Germinal center (tissue), 1 donor: ENCODE results near the gene CX3CL1.

Experiments used
- DNase-seq: peaks from one replicate; pipeline ENCODE4 v3.0.0; 2012; ENCODE audit warnings: mixed read lengths, low spot score

Gene CX3CL1

DNA sequence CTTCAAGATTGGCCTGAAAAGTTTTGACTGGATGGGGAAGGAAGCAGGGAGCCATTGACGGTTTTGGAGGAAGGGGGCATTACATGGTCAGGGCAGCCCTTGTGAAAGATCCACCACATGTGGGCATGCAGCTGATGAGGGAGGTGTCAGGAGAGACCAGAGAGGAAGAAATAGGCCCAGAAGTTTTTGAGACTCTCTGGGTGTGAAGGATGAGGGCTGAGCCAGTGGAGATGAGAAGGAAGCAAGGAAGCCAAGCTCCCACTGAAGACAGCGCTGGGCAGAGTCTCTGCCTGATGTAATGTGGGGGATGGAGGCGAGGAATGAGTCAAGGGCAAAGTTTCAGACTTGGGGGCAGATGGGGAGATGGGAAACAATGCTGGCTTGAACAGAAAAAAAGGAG is 32.8 kb downstream of the CX3CL1 start:
- no peak for DNase-seq

DNA sequence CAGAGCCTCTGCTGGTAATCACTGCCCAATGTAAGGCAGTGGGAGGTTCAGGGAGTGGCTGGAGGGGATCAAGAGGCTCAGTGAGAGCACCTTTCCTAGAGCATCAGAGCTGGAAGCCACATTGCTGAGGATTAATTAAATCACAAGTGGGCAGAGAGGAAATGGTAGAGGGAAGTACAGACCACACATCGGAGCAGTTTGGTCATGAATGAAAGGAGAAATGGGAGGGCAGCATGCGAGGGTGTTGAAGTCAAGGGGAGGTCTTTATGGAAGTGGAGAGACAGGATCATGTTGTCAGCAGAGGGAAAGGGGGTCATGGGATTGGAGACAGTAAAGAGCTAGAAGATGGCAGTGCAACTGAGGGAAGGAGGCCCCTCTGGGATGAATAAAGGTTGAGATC is 34.6 kb downstream of the CX3CL1 start:
- no peak for DNase-seq

DNA sequence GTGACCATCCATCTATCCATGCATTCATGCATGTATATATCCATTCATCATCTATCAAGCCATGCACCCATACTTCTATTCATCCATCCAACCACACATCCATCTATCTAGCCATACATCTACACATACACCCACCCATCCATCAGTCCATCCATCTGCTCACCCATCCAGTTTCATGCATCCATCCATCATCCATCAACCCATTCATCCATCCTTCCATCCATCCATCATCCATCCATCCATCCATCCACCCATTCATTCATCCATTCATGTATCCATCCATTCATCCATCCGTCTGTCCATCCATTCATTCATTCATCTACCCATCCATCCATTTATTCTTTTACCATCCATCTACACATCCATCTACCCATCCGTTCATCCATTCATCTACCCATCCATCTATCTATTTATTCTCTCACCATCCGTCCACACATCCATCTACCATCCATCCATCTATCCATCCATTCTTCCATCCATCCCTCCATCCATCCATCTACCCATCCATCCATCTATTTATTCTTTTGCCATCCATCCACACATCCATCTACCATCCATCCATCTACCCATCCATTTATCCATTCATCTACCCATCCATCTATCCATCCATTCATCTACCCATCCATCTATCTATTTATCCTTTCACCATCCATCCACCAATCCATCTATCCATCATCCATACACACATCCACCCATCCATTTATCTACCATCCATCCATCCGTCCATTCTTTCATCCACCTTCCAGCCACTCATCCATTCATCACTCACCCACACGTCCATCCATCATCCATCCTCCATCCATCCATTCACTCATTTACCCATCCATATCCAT is 35.4 kb downstream of the CX3CL1 start:
- DNase-seq = no peak

DNA sequence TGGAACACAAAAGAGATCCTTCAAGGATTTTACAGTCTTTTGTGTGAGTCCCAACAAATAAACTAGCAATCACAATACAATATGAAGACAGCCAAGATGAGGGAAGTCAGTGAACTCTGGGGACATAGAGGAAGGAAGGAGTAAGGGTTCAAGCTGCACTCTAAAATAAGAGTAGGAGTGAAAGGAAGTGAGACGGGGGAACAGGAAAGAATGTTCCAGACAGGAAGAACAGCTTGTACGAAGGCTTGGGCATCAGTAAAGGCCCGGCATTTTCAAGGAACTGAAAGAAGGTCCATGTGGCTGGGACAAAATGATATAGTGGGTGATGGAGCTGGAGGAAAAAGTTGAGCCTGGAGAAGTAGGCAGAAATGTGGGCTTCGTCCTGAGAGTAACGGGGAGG is 36.8 kb downstream of the CX3CL1 start:
- no peak for DNase-seq

DNA sequence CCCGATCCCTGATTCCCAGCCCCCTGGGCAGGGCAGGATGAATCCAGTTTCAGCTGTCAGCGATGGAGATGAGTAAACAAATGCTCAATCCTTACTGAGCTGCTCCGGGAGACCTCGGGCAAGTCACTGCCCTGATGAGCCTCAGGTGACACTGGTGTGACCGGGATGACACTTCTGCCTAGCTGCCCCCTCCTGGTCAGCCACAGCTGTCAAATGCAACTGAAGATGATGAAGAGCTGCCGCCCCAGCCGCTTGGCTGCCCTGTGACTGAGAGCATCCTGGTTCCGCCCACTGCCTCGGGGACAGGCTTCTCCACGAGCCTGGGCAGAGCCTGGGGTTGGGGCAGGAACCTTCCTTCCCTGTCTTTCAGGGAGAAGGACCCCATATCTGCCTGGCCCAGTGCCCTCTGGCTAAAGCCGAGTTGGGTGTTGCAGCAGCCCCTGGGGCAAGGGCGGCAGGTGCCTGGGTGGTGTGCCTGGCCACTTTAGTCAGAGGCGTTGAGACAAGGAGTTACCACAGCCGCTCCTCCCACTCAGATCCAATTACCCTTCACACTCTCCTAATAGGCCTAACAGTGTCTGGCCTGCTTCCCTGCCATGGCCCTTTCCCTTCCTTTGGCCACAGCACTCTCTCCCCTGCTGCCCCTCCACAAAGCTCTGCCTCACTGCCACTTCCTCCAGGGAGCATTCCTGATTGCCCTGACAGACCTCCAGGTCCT is 37.7 kb downstream of the CX3CL1 start:
- DNase-seq = no peak

DNA sequence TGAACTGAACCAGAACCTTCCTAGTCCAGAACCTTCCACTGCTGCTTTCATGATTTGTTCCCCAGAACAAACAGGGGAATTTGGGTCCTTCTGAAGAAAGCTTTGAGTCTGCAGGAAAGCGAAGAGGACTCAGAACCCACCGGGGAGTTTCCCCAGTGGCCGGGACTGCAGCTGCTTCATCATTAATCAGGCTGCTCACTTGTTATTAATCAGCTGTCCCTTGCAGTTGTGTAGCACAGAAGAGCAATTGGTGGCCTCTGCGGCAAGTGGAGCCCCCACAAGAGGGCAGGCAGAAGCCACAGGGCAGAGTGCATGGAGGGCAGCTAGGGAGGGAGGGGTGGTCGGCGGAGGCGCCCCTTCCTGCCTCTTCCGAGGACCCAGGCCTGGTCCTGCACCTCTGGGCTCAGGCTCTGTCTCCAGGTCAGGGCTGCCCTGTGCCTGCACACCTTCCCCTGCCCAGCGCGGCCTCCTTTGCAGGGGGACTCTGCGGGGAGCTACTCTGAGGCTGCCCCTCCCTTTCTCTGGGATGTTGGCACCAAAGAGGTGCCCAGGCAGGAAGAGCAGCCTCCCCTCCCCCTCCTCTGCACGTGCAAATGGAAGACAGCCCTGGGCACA is 39.2 kb downstream of the CX3CL1 start:
- DNase-seq = no peak

DNA sequence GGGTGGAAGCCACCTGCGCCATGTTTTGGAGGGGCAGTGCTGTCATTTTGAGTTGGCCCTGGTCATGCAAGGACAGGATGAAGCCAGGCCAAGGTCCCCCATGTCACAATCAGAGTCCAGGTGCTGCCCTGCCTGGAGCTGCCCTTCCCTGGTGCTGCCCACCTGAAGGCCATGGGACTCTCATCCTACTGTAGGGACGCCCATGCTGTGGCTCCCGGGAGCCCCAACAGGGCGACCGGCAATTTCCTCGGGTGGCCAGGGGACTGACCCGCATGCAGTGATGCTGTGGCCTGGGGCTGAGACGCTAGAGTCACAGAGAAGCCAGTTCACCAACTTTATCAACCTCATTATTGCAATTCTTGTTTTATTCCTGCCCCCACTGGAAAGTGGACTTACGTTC is 40.3 kb downstream of the CX3CL1 start:
- no peak for DNase-seq

DNA sequence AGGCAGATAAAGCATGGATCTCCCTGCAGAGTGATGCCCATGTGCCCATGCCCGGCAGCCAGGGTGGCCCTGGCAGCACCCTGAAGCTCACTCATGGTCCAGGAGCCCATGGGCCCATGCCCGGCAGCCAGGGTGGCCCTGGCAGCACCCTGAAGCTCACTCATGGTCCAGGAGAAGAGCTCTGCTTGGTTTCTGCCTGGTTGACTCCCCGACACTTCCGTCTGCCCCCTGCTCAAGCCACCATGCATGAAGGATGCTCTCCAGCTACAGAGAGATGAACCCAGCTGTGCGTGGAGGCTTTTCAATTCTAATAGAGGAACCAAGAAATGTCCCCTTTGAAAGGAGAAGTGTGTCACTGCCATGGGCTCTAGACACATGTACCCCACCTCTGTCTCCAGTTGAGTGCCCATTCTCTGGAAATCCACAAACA is 41.0 kb downstream of the CX3CL1 start:
- peak; percentile 83 for DNase-seq

DNA sequence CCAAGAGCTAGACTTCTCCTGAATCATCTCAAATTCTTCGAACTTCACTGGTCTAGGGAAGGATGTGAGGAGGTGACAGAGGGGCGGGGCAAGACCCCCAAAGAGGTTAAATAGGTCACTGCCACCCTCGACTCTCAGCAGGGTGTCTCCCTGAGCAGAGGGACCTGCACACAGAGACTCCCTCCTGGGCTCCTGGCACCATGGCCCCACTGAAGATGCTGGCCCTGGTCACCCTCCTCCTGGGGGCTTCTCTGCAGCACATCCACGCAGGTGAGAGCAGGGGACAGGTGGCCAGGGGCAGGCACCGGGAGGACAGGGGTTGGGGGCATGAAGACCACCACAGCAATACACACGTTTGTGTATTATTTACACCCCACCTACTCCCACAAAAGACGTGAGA is 41.4 kb downstream of the CX3CL1 start:
- no peak for DNase-seq

DNA sequence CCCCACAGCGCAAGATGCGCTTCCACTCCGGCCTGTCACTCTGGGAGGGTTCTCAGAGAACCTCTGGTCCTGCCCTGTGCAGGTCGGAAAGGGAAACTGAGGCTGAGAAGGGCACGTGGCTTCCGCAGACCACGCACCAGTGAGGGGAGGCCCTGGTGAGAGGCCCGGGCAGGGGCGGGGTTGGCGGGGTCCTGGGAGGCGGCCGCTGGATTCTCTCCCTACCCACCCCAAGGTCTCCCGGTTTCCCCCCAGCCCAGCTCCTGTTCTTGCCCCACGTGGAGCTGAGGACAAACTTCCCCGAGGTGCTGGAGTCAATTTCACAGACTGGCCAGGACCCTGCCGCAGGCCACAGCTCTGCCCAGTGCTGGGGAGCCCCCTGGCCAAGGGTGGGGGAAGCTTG is 43.8 kb downstream of the CX3CL1 start:
- no peak for DNase-seq

DNA sequence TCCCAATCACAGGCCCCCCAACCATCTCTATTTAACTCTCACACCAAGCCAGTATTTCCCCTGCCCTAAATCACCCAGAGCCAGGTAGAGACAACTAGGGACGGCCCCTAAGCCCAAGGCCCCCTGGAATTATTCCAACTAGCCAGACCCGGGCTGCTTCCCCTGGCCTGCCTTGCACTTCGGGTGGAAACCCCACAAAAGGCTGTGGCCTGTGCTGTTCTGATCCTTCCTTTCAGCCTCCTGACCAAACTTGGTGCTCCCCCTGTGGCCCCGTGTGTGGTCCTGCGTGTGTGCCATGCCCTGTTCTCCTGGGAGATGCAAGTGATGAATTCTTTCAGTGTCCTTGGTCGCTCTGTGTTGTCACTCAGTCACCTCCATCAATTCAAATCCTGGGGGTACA is 47.2 kb downstream of the CX3CL1 start:
- DNase-seq = no peak

DNA sequence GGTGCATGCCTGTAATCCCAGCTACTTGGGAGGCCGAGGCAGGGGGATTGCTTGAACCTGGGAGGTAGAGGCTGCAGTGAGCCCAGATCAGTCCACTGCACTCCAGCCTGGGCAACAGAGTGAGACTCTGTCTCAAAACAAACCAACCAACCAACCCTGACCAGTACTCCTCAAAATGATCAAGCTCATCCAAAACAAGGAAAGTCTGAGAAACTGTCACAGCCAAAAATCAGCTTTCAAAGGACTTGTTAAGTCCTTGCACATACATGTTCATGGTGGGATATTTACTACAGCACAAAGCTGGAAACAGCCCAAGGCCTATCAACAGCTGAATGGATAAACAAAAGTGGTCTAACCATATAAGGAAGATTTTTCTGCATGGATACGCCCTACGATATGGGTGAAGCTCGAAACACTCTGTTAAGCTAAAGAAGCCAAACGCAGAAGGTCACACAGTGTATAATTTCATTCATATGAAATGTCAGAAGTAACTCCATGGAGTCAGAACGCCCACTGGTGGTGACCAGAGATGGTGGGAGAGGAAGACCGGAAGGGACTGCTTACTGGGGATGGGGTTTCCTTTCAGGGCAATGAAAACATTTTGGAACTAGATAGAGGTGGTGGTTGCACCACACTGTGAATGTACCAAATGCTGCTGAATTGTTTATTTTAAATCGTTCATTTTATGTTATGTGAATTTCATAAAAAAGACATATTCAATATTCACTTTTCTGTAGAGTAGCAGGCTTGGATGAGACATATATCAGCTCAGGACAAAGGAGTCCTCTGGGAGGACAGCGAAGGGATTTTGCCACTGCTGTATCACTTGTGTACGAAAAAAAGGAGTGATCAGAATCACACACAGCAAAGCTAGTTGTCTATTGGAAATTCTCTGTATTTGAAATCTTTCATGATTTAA is 50.0 kb downstream of the CX3CL1 start:
- no peak for DNase-seq

DNA sequence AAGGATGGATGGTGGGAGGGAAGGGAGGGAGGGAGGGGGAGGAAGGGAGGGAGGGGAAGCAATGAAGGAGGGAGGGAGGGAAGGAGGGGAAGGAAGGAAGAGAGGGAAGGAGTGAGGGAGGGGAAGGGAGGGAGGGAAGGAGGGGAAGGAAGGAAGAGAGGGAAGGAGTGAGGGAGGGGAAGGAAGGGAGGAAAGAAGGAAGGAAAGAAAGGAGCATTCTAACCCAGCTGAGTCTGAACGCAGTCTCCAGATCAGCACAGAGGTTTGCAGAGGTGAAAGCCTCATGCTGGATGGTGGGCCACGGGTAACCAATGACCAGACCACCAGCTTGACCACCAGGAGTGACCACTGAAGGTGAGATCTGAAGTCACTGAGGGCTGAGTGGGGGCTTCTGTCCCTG is 50.9 kb downstream of the CX3CL1 start:
- no peak for DNase-seq

DNA sequence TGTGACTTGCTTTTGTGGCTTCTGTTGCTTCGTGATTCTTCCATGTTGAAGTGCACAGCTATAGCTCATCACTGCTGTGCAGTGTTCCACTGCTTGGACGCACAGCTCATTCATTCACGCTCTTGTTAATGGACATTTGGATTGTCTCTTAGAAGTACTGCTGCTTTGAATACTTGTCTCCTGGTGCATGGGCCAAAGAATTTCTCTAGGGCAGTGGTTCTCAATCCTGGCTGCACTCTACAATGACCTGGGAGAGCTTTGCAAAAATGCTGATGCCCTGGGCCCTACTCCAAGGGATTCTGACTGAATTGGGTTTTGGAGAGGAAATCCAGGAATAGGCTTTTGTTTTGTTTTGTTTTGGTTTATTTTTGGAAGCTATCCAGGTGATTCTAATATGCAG is 52.3 kb downstream of the CX3CL1 start:
- DNase-seq = no peak

DNA sequence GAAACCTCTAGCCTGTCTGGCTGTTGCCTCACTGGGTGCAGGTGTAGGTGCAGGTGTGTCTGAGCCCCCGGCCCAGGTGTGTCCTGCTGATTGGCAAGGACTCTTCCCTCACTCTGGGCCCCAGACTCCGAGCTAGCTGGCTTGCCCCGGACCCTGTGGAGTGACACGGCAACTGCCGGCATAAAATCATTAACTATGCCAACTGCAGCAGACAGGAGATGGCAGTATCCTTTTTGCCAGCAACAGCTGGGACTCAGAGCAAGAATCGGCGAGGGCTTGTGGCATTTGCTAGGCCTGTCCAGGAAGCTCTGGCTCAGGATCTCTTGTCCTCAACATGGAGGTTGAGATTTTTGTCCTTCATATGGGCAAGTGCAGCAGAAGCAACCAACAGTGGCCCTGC is 54.1 kb downstream of the CX3CL1 start:
- DNase-seq = no peak

DNA sequence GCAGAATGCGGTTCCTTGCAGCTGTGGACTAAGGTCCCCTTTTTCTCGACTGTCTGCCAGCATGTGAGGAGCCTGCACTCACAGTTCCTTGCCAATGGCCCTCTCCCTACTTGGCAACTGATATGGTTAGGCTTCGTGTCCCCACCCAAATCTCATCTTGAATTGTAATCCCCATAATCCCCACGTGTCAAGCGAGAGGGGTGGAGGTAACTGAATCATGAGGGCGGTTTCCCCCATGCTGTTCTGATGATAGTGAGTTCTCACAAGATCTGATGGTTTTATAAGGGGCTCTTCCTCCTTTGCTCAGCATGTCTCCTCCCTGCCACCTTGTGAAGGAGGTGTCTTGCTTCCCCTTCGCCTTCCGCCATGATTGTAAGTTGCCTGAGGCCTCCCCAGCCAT is 55.0 kb downstream of the CX3CL1 start:
- DNase-seq = no peak

DNA sequence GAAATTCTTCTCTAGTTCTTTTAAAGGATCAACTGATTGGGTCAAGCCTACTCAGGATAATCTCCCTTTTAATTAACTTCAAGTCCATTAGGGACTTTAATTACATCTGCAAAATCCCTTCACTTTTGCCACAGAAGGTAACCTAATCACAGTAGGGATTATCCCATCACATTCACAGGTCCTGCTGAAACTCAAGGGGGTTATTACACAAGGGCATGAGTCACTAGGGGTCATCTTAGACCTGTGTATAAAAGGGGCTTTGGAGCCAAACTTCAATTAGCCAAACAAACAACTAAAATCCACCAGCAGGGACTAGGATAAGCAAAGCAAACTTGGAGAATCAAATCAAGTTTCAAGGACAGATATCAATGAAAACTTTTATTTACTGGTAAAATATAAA is 55.5 kb downstream of the CX3CL1 start:
- DNase-seq = no peak

DNA sequence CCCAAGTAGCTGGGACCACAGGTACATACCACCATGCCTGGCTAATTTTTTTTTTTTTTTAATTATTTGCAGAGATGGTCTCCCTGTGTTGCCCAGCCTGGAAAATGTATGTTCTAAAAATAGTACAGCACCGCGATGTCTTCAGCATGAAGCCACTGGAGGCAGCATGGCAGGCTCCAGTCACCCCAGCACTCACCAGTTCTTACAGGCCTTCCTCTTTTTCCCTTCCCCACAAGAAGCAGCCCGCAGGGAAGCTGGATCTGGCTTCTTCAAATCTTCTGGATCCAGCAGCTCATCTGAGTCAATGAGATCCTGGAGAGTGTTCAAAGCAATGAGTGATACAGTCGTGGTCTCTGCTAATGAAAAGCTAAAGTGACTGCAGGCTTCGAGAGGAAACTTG is 58.7 kb downstream of the CX3CL1 start:
- no peak for DNase-seq

DNA sequence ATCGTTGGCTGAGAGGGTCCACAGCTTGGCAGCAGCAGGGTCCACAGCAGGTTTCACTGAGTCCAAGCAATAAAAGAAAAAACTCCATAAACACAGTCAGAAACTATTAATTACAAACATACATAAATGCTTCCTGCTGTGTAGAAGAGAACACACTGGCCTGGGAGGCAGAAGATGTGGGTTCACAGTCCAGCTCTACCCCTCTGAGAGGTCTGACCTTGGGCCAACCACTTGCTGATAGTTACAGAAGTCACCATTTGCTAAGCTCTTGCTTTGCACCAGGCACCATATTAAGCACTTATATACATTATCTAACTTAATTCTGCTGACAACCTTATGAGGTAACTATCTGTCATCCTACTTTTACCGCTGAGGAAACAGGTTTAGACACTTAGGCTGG is 60.2 kb downstream of the CX3CL1 start:
- DNase-seq = no peak

DNA sequence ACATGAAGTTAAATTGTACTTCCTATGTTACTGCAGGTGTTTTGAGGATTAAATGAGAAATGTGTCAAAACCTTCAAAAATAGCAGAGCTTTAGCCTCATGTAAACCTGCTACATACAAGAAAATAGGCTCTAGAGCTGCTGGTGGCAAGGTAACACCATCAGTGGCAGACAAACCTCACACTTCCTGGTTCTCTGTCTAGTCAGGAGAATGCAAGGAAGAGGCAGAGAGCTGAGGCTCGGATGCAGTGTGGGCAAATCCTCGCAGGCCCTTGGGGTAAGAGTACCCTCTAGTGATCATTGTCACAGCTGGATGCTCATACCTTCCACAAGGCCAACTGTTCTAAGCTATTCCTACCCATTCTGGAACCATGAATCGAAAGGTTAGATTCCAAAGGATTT is 60.7 kb downstream of the CX3CL1 start:
- no peak for DNase-seq

DNA sequence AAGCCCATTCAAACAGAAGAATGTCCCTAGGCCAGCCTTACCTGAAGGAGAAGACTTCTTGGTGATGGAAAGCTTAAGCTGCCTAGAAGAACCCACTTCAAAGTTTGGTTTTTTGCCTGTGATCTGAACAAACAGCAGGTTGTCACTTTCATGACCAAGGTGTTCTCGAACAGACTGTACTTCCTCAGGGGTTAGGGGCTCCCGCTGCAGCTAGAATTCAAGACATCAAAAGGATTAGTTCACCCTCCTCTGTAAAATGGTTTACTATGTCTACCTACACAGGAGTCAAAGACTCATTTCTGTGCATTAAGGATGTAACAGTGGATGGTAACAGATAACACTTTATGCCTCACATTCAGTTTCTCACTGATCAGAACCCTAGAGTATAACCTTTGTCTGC is 61.7 kb downstream of the CX3CL1 start:
- no peak for DNase-seq
